Panc1 (cell line): ENCODE measurements around the gene ERCC1. TPM values are rescaled to one million over a fixed set of nuclear protein-coding genes. Genes with fewer than 3 reads are reported as not detected.

Experiments
- ATAC-seq: fragments of 200-7000 bp; cut with Tn5 transposase; 2 replicates; pipeline ENCODE4 v1.9.1; 2020; ENCODE audit warnings: mild to moderate bottlenecking, moderate library complexity
- BruUV-seq: library from RNA; stranded (reverse); fragments of 400-500 nt; replicated peaks from 2 replicates; lab custom pipeline; 2021; lab: Mats Ljungman, UMichigan
- CTCF ChIA-PET: fragments of 300-600 bp; sonication (Branson Sonifier 250); formaldehyde crosslinking; loops from one replicate; lab custom pipeline; 2022; ENCODE audit warnings: antibody characterized with exemption; lab: Charles Lee
- POLR2A ChIA-PET: fragments of 300-600 bp; sonication (Branson Sonifier 250); formaldehyde crosslinking; loops from one replicate; lab custom pipeline; 2022; ENCODE audit warnings: antibody characterized with exemption; lab: Charles Lee
- DNase-seq: peaks from one replicate; pipeline ENCODE4 v3.0.0-alpha.2; 2010; ENCODE audit warnings: low read depth, low spot score
- H3K27ac ChIP-seq: 2 replicates; pipeline ENCODE4 v1.5.1; 2011; ENCODE audit warnings: mild to moderate bottlenecking, low read length, inconsistent platforms
- H3K27me3 ChIP-seq: fragments of 200-500 bp; sonication (Bioruptor generic); 2 replicates; pipeline ENCODE4 v1.6.0; 2014; ENCODE audit warnings: low read length, inconsistent platforms; ENCODE audit not compliant: control insufficient read depth, insufficient read depth
- H3K36me3 ChIP-seq: fragments of 200-500 bp; sonication (Bioruptor generic); 2 replicates; pipeline ENCODE4 v1.5.1; 2014; ENCODE audit warnings: inconsistent platforms, mild to moderate bottlenecking, low read length, moderate library complexity; ENCODE audit not compliant: control insufficient read depth, insufficient read depth
- H3K4me1 ChIP-seq: 2 replicates; pipeline ENCODE4 v1.5.1; 2011; ENCODE audit warnings: inconsistent platforms, mild to moderate bottlenecking, low read length, moderate library complexity; ENCODE audit not compliant: control insufficient read depth, insufficient read depth
- H3K4me3 ChIP-seq, 2 experiments: 2 replicates each; pipeline ENCODE4 v1.5.1; 2011 to 2012; ENCODE audit warnings: low read depth in 2 of 2, low read length in 2 of 2, mild to moderate bottlenecking in 2 of 2, inconsistent platforms in 1 of 2, moderate library complexity in 1 of 2
- H3K9me3 ChIP-seq: fragments of 200-500 bp; sonication (Bioruptor generic); 2 replicates; pipeline ENCODE4 v1.5.1; 2014; ENCODE audit warnings: low read depth, mild to moderate bottlenecking, inconsistent platforms, low read length, moderate library complexity; ENCODE audit not compliant: control insufficient read depth, insufficient read depth
- POLR2AphosphoS5 ChIP-seq: IDR thresholded peaks from 2 replicates; pipeline ENCODE4 v1.6.1; 2012; ENCODE audit warnings: mild to moderate bottlenecking, low read depth, low read length, moderate library complexity
- SIN3A ChIP-seq: IDR thresholded peaks from 2 replicates; pipeline ENCODE4 v1.6.1; 2012; ENCODE audit warnings: low read depth, mild to moderate bottlenecking, low read length, moderate library complexity, borderline replicate concordance; ENCODE audit not compliant: insufficient read depth
- TCF7L2 ChIP-seq: IDR thresholded peaks from 2 replicates; pipeline ENCODE4 v1.6.1; 2011; ENCODE audit warnings: mild to moderate bottlenecking, low read depth, low read length, inconsistent platforms
- in situ Hi-C: cut with HindIII; loops from 2 replicates; pipeline ENCODE4 v1.10.0; 2016; ENCODE audit warnings: low sequenced_read_pairs, low pct_unique_long_range_greater_than_20kb
- intact Hi-C: fragments of 100-400 bp; cut with micrococcal nuclease; formaldehyde crosslinking; loops from one replicate; pipeline ENCODE4 v1.10.0; 2022; ENCODE audit not compliant: unreplicated experiment
- total RNA-seq: library from RNA; stranded (reverse); gene quantifications from one replicate; pipeline ENCODE4 v1.2.1, GENCODE V29; 2021; ENCODE audit not compliant: unreplicated experiment
- TF ChIP-seq, protein P1 (sequence below): fragments of 450-650 bp; IDR thresholded peaks from 2 replicates; pipeline ENCODE4 v1.5.1; 2017; ENCODE audit warnings: mild to moderate bottlenecking
- TF ChIP-seq, protein P2 (sequence below), 2 experiments: IDR thresholded peaks; 2 replicates each; pipeline ENCODE4 v1.6.1; 2011 to 2012; ENCODE audit warnings: low read depth in 2 of 2, control low read depth in 1 of 2, low read length in 1 of 2, mild to moderate bottlenecking in 1 of 2, moderate library complexity in 1 of 2; ENCODE audit not compliant: insufficient read depth in 1 of 2

Gene ERCC1
- total RNA-seq, 1 experiment from 2014 or later = 80.3 TPM

DNA sequence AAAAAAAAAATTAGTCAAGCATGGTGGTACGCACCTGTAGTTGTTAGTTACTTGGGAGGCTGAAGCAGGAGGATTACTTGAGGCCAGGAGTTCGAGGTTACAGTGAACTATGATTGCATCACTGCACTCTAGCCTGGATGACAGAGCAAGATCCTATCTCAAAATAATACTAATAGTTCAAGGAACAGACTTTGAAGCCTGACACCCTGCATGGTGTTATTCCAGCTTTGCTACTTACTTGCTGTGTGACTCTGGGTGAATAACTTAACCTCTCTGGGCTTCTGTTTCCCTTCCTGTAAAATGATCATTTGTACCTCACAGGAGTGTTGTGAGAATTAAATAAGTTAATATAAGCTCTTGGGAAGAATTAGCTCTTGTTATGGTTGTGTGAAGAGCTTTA is 40.6 kb upstream of the ERCC1 start:
- POLR2A ChIA-PET = interaction anchor here (0.5 kb wide), 1 partner anchor 467 kb away, joined by 6 read pairs; no protein-coding TSS in a partner anchor
- no peak overlapping the region for H3K4me3 ChIP-seq
- no peak for TF ChIP-seq SIN3A
- TF ChIP-seq, protein P1, sequence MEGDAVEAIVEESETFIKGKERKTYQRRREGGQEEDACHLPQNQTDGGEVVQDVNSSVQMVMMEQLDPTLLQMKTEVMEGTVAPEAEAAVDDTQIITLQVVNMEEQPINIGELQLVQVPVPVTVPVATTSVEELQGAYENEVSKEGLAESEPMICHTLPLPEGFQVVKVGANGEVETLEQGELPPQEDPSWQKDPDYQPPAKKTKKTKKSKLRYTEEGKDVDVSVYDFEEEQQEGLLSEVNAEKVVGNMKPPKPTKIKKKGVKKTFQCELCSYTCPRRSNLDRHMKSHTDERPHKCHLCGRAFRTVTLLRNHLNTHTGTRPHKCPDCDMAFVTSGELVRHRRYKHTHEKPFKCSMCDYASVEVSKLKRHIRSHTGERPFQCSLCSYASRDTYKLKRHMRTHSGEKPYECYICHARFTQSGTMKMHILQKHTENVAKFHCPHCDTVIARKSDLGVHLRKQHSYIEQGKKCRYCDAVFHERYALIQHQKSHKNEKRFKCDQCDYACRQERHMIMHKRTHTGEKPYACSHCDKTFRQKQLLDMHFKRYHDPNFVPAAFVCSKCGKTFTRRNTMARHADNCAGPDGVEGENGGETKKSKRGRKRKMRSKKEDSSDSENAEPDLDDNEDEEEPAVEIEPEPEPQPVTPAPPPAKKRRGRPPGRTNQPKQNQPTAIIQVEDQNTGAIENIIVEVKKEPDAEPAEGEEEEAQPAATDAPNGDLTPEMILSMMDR = no peak
- TF ChIP-seq TCF7L2 = no peak
- TF ChIP-seq POLR2AphosphoS5 = no peak
- TF ChIP-seq, protein P2, sequence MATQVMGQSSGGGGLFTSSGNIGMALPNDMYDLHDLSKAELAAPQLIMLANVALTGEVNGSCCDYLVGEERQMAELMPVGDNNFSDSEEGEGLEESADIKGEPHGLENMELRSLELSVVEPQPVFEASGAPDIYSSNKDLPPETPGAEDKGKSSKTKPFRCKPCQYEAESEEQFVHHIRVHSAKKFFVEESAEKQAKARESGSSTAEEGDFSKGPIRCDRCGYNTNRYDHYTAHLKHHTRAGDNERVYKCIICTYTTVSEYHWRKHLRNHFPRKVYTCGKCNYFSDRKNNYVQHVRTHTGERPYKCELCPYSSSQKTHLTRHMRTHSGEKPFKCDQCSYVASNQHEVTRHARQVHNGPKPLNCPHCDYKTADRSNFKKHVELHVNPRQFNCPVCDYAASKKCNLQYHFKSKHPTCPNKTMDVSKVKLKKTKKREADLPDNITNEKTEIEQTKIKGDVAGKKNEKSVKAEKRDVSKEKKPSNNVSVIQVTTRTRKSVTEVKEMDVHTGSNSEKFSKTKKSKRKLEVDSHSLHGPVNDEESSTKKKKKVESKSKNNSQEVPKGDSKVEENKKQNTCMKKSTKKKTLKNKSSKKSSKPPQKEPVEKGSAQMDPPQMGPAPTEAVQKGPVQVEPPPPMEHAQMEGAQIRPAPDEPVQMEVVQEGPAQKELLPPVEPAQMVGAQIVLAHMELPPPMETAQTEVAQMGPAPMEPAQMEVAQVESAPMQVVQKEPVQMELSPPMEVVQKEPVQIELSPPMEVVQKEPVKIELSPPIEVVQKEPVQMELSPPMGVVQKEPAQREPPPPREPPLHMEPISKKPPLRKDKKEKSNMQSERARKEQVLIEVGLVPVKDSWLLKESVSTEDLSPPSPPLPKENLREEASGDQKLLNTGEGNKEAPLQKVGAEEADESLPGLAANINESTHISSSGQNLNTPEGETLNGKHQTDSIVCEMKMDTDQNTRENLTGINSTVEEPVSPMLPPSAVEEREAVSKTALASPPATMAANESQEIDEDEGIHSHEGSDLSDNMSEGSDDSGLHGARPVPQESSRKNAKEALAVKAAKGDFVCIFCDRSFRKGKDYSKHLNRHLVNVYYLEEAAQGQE (IDR thresholded peaks at IDR 0.05; ENCODE audit: insufficient read depth in 1 of 2, low read depth in 2 of 2, low read length in 1 of 2) = no peak
- no peaks in the 10 kb centered on the region for H3K27me3 ChIP-seq
- DNase-seq = no peak
- in situ Hi-C loops = no loop called here
- intact Hi-C loops = no loop called here
- H3K9me3 ChIP-seq = no peaks in the 10 kb centered on the region
- no peaks in the 10 kb centered on the region; the same call in 1 of the 2 replicates for H3K36me3 ChIP-seq
- no peaks in the 10 kb centered on the region; the same call in 1 of the 2 replicates for H3K4me1 ChIP-seq
- no peak overlapping the region for H3K27ac ChIP-seq
- CTCF ChIA-PET = no interaction called here
- ATAC-seq = no peak
- BruUV-seq = no TSS peak

DNA sequence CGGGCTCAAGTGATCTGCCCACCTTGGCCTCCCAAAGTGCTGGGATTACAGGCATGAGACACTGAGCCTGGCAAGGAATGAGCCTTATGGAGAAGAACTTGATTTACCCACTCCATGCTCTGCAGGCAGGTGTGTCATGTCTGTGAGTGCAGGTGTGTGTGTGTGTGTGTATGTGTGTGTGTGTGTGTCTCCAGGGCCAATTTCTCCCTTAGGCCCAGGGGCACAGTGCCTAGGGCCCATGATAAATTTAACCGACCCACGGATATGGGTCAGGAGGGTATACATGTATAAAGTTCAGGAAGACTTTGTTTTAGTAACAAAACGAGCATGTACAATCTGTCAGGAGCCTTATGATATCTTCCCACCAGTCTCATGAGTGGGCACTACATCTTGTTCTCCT is 39.5 kb upstream of the ERCC1 start:
- no peaks in the 10 kb centered on the region; the same call in 1 of the 2 replicates for H3K4me1 ChIP-seq
- CTCF ChIA-PET = no interaction called here
- no peak overlapping the region for H3K4me3 ChIP-seq
- ATAC-seq (no peak), DNase-seq (no peak)
- no TSS peak for BruUV-seq
- H3K9me3 ChIP-seq = no peaks in the 10 kb centered on the region
- in situ Hi-C loops (no loop called here), intact Hi-C loops (no loop called here)
- no peaks in the 10 kb centered on the region for H3K27me3 ChIP-seq
- H3K36me3 ChIP-seq = no peaks in the 10 kb centered on the region
- POLR2A ChIA-PET = no interaction called here
- no peak overlapping the region for H3K27ac ChIP-seq
- TF ChIP-seq TCF7L2 (no peak), SIN3A (no peak), POLR2AphosphoS5 (no peak)
- TF ChIP-seq, protein P2 (IDR thresholded peaks at IDR 0.05; ENCODE audit: insufficient read depth in 1 of 2, low read depth in 2 of 2, low read length in 1 of 2) = no peak
- TF ChIP-seq, protein P1 = no peak
